Activated B cell treated with CpG ODN at 0.5 μM for 24 hours (primary cell): ENCODE data around the gene RNU2-63P. TPM values are rescaled to one million over a fixed set of nuclear protein-coding genes. Genes with fewer than 3 reads are reported as not detected.
"Not testable (repeated sequence)": the region's sequence is repeated elsewhere in the genome, so short reads cannot be mapped to it uniquely, and the experiment has no call there.

ENCODE experiments used
- ATAC-seq: fragments of 200-7000 bp; cut with Tn5 transposase; one replicate; pipeline ENCODE4 v1.10.0; 2021; ENCODE audit warnings: low read depth, mild to moderate bottlenecking, moderate library complexity
- CTCF ChIA-PET: fragments of 350-600 bp; sonication (Branson Sonifier 250); formaldehyde crosslinking; loops from one replicate; lab custom pipeline; 2021; ENCODE audit warnings: antibody characterized with exemption; lab: Charles Lee
- POLR2A ChIA-PET: fragments of 350-600 bp; sonication (Branson Sonifier 250); formaldehyde crosslinking; loops from one replicate; lab custom pipeline; 2021; ENCODE audit warnings: antibody characterized with exemption; lab: Charles Lee
- DNase-seq: peaks from one replicate; pipeline ENCODE4 v3.0.0; 2022
- H3K27ac Mint-ChIP-seq: one replicate; pipeline ENCODE4 v1.8.0; 2020; ENCODE audit warnings: mixed read lengths
- H3K27me3 Mint-ChIP-seq: one replicate; pipeline ENCODE4 v1.8.0; 2021; ENCODE audit warnings: mixed read lengths
- H3K36me3 Mint-ChIP-seq: one replicate; pipeline ENCODE4 v1.8.0; 2021; ENCODE audit warnings: low read depth, mixed read lengths
- H3K4me1 Mint-ChIP-seq: one replicate; pipeline ENCODE4 v1.8.0; 2021; ENCODE audit warnings: mixed read lengths
- H3K4me3 Mint-ChIP-seq: one replicate; pipeline ENCODE4 v1.8.0; 2020; ENCODE audit warnings: mild to moderate bottlenecking, mixed read lengths
- H3K9me3 Mint-ChIP-seq: one replicate; pipeline ENCODE4 v1.8.0; 2020; ENCODE audit warnings: mixed read lengths
- intact Hi-C: fragments of 100-400 bp; cut with micrococcal nuclease; formaldehyde crosslinking; loops from one replicate; pipeline ENCODE4 v1.15.1; 2024
- total RNA-seq: library from RNA; stranded (reverse); gene quantifications from 2 replicates; pipeline ENCODE4 v1.2.3, GENCODE V29; 2022
- TF ChIP-seq, protein P1 (sequence below): fragments of 200-600 bp; IDR thresholded peaks from one replicate; pipeline ENCODE4 v1.8.0; 2022; ENCODE audit warnings: antibody characterized with exemption, mild to moderate bottlenecking

Gene RNU2-63P
- total RNA-seq, 1 donor from 2014 or later, result 19.5 TPM

DNA sequence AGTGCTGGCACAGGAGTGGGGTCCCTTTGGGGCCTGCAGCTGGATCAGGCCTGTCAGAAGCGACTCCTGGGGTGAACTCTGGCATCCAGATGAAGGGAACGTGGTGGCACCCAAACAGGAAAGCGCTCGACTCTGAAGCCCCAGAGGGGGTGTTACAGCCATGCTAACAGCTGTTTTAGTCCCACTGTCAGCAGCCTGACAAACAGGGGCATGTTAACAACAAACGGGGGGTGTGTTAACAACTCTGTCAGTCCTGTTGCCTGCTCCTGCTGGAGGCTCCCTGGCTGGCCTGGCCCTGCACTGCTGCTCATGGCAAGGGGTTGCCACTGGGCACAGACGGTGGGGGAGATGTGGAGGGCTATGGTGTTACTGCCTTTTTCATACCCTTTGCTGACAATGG is 2.6 kb upstream of the RNU2-63P start:
- peaks cover 10% of the 10 kb centered on the region for H3K36me3 Mint-ChIP-seq
- ChIA-PET CTCF (no interaction called here), POLR2A (no interaction called here)
- intact Hi-C loops, result loop anchor here (10.0 kb wide), 1 partner anchor 544 kb away; no protein-coding TSS in a partner anchor
- peaks cover 29% of the 10 kb centered on the region for H3K4me1 Mint-ChIP-seq
- no peak for ATAC-seq
- H3K27me3 Mint-ChIP-seq, result no peaks in the 10 kb centered on the region
- peaks cover 7% of the 10 kb centered on the region for H3K9me3 Mint-ChIP-seq
- H3K4me3 Mint-ChIP-seq, result no peak overlapping the region
- TF ChIP-seq, protein P1, sequence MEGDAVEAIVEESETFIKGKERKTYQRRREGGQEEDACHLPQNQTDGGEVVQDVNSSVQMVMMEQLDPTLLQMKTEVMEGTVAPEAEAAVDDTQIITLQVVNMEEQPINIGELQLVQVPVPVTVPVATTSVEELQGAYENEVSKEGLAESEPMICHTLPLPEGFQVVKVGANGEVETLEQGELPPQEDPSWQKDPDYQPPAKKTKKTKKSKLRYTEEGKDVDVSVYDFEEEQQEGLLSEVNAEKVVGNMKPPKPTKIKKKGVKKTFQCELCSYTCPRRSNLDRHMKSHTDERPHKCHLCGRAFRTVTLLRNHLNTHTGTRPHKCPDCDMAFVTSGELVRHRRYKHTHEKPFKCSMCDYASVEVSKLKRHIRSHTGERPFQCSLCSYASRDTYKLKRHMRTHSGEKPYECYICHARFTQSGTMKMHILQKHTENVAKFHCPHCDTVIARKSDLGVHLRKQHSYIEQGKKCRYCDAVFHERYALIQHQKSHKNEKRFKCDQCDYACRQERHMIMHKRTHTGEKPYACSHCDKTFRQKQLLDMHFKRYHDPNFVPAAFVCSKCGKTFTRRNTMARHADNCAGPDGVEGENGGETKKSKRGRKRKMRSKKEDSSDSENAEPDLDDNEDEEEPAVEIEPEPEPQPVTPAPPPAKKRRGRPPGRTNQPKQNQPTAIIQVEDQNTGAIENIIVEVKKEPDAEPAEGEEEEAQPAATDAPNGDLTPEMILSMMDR, result no peak
- no peak for DNase-seq
- H3K27ac Mint-ChIP-seq, result no peak overlapping the region

DNA sequence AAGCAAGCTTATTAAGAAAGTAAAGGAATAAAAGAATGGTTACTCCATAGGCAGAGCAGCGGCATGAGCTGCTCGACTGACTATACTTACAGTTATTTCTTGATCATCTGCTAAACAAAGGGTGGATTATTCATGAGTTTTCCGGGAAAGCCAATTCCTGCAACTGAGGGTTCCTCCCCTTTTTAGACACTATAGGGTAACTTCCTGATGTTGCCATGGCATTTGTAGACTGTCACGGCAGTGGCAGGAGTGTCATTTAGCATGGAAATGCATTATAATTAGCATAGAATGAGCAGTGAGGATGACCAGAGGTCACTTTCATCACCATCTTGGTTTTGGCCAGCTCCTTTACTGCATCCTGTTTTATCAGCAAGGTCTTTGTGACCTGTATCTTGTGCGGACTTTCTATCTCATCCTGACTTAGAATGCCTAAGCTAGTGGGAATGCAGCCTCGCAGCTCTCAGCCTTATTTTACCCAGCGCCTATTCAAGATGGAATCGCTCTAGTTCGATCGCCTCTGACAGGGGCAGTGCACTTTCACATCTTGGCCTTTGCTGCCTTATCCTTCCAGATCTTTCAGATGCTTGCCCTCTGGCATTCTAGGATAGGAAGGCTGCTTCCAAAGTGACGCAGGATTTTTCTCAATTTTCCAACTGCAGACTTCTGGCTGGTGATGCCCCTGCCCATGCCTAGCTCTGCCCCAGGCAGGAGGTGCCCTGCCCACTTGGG is 1.9 kb upstream of the RNU2-63P start:
- H3K27me3 Mint-ChIP-seq, H3K4me3 Mint-ChIP-seq, ATAC-seq, H3K9me3 Mint-ChIP-seq, DNase-seq, POLR2A ChIA-PET: not testable (repeated sequence)
- Mint-ChIP-seq H3K4me1 (peaks cover 29% of the 10 kb centered on the region), H3K36me3 (peaks cover 10% of the 10 kb centered on the region), H3K27ac (peak overlapping the region; percentile 100)
- intact Hi-C loops, result loop anchor here (10.0 kb wide), 1 partner anchor 543 kb away; no protein-coding TSS in a partner anchor
- CTCF ChIA-PET, result interaction anchor here (1.1 kb wide), 1 partner anchor 16 kb away, joined by 3 read pairs; no protein-coding TSS in a partner anchor

DNA sequence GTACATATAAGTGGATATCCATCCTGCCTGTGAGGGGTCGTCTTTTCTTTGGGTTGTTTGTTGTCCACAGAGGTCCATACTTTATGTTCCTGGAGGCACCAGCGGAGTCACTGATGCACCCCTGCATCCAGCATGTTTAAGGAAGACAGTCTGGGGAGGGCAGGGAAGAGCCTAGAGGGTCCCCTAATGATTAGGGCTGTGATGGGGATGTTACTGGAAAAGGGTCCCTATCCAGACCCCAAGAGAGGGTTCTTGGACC is 1.4 kb upstream of the RNU2-63P start:
- not testable (repeated sequence) for ATAC-seq, DNase-seq, H3K9me3 Mint-ChIP-seq, H3K27me3 Mint-ChIP-seq
- Mint-ChIP-seq H3K4me1 (peaks cover 31% of the 10 kb centered on the region), H3K4me3 (peak overlapping the region; percentile 98), H3K27ac (peak overlapping the region; percentile 100), H3K36me3 (peaks cover 10% of the 10 kb centered on the region)
- intact Hi-C loops, result loop anchor here (2.0 to 10.0 kb wide), 2 partner anchors 37 to 543 kb away; partner anchors contain the start of gene KRCC1
- CTCF ChIA-PET, result interaction anchor here (1.1 kb wide), 1 partner anchor 16 kb away, joined by 3 read pairs; no protein-coding TSS in a partner anchor
- POLR2A ChIA-PET, result interaction anchor here (1.1 to 2.5 kb wide), 5 partner anchors 8 to 38 kb away, joined by 4 to 40 read pairs (median 8); partner anchors contain the start of gene KRCC1

DNA sequence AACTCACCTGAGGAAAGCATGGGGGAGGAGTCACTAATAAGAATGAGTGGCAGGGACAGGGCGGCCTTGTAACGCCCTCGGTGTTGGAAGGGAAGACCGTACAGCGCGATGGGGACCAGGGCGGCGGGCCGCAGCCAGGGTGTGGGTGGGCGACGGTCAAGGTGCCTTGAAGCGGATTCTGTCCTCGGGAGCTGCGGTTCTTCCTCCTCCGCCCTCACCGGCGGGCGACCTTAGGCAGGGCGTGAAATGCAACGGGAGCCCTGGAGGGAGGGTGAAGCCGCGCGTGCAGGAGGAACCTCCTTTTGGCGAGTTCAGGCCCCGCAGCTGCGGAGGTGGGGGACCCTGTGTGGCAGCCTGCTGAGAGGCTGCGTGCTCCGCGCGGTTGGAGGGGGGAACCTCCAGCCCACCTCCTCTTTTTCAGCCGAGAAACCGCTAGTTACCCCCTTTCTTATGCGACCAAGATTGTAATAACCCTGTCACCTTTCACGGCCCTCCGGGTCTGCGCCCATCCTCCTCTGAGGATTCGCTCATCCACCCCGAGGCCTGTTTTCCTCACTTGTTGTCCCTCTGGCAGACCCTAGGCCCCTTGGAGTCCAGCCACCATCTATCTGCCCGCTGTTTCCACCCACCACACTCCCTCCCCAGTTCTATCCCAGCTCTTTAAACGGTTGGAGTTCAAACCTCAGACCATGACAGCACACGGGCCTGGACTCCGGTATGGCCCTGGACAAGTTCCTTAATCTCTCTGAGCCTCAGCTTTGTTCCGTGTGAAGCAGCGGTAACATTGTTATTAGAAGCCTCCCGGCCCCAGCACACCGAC is 823 bp upstream of the RNU2-63P start:
- DNase-seq, result no peak
- peaks cover 10% of the 10 kb centered on the region for H3K36me3 Mint-ChIP-seq
- H3K9me3 Mint-ChIP-seq, result peaks cover 7% of the 10 kb centered on the region
- no peaks in the 10 kb centered on the region for H3K27me3 Mint-ChIP-seq
- intact Hi-C loops, result loop anchor here (1.0 to 10.0 kb wide), 4 partner anchors 10 to 610 kb away; partner anchors contain the start of genes EIF2AK3 and KRCC1
- ChIA-PET CTCF (interaction anchor here (1.1 to 1.9 kb wide), 2 partner anchors 15 kb away, joined by 3 to 5 read pairs; no protein-coding TSS in a partner anchor), POLR2A (interaction anchor here (0.6 to 2.9 kb wide), 22 partner anchors 8 to 1209 kb away, joined by 3 to 42 read pairs (median 4); partner anchors contain the start of gene KRCC1)
- peak; percentile 56 for ATAC-seq
- TF ChIP-seq, protein P1, result no peak
- H3K4me1 Mint-ChIP-seq, result peaks cover 31% of the 10 kb centered on the region
- peak overlapping the region; percentile 98 for H3K4me3 Mint-ChIP-seq
- peak overlapping the region; percentile 100 for H3K27ac Mint-ChIP-seq

DNA sequence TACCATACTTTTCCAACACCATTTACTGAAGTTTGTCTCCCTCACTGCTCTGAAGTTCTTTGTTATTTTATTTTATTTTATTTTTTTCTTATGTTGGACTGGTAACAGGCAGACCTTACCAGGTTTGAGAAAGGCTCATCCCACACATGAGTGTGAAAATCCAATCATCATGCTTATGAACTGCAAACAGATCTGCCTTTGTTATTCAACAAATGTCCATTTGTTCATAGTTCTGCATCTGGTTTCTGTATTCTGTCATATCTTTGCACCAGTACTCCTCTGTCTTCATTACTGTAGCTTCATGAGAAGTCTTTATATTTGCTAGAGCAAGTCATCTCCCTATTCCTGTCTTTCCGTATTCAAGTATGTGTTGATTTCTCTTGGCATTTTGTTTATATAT is 5.3 kb downstream of the RNU2-63P start:
- no peaks in the 10 kb centered on the region for H3K27me3 Mint-ChIP-seq
- DNase-seq, result no peak
- CTCF ChIA-PET, result interaction anchor here (1.4 kb wide), 1 partner anchor 9 kb away, joined by 6 read pairs; no protein-coding TSS in a partner anchor
- H3K4me1 Mint-ChIP-seq, result peaks cover 8% of the 10 kb centered on the region
- H3K9me3 Mint-ChIP-seq, result no peaks in the 10 kb centered on the region
- H3K4me3 Mint-ChIP-seq, result no peak overlapping the region
- POLR2A ChIA-PET, result no interaction called here
- H3K27ac Mint-ChIP-seq, result no peak overlapping the region
- no peak for ATAC-seq
- TF ChIP-seq, protein P1, result no peak
- no peaks in the 10 kb centered on the region for H3K36me3 Mint-ChIP-seq
- intact Hi-C loops, result loop anchor here (10.0 kb wide), 1 partner anchor 536 kb away; no protein-coding TSS in a partner anchor
